PC-3 (cell line): ENCODE measurements around the gene SPACA9. TPM values are rescaled to one million over a fixed set of nuclear protein-coding genes. Genes with fewer than 3 reads are reported as not detected.

Experiments used
- ATAC-seq: fragments of 200-7000 bp; cut with Tn5 transposase; 2 replicates; pipeline ENCODE4 v1.9.1; 2020; ENCODE audit warnings: mild to moderate bottlenecking, moderate library complexity
- BruUV-seq: library from RNA; stranded (reverse); fragments of 400-500 nt; replicated peaks from 2 replicates; lab custom pipeline; 2021; lab: Mats Ljungman, UMichigan
- CTCF ChIA-PET: fragments of 300-600 bp; sonication (Branson Sonifier 250); formaldehyde crosslinking; loops from one replicate; lab custom pipeline; 2022; ENCODE audit warnings: antibody characterized with exemption; lab: Charles Lee
- POLR2A ChIA-PET: fragments of 300-600 bp; sonication (Branson Sonifier 250); formaldehyde crosslinking; loops from one replicate; lab custom pipeline; 2022; ENCODE audit warnings: antibody characterized with exemption; ENCODE audit not compliant: unreplicated experiment; lab: Charles Lee
- DNase-seq: peaks from one replicate; pipeline ENCODE4 v3.0.0-alpha.2; 2015
- H2AFZ ChIP-seq: fragments of 300-600 bp; sonication (generic); 2 replicates; pipeline ENCODE4 v1.6.0; 2016; ENCODE audit warnings: antibody characterized with exemption, low read length
- H3F3A ChIP-seq: fragments of 300-600 bp; sonication (generic); one replicate; pipeline ENCODE4 v1.6.0; 2017; ENCODE audit warnings: antibody characterized with exemption, low read length, control low read depth, mild to moderate bottlenecking; ENCODE audit not compliant: unreplicated experiment
- H3K27ac ChIP-seq: fragments of 300-600 bp; sonication (generic); 2 replicates; pipeline ENCODE4 v1.5.1; 2016; ENCODE audit warnings: mild to moderate bottlenecking, low read length
- H3K27me3 ChIP-seq: fragments of 300-600 bp; sonication (generic); 2 replicates; pipeline ENCODE4 v1.6.1; 2016; ENCODE audit warnings: low read length, mixed read lengths
- H3K36me3 ChIP-seq: fragments of 300-600 bp; sonication (generic); 2 replicates; pipeline ENCODE4 v1.6.1; 2016; ENCODE audit warnings: low read depth, mixed run types, low read length, mixed read lengths
- H3K4me1 ChIP-seq: fragments of 300-600 bp; sonication (generic); 2 replicates; pipeline ENCODE4 v1.5.1; 2016; ENCODE audit warnings: low read length; ENCODE audit not compliant: insufficient read depth
- H3K4me2 ChIP-seq: fragments of 300-600 bp; sonication (generic); 2 replicates; pipeline ENCODE4 v1.6.0; 2016; ENCODE audit warnings: low read length
- H3K4me3 ChIP-seq: fragments of 300-600 bp; sonication (generic); 2 replicates; pipeline ENCODE4 v1.5.1; 2016; ENCODE audit warnings: mild to moderate bottlenecking, low read length, mixed read lengths
- H3K79me2 ChIP-seq: fragments of 300-600 bp; sonication (generic); 2 replicates; pipeline ENCODE4 v1.6.1; 2017; ENCODE audit warnings: low read length, mixed read lengths
- H3K9ac ChIP-seq: fragments of 300-600 bp; sonication (generic); 2 replicates; pipeline ENCODE4 v1.6.0; 2016; ENCODE audit warnings: mild to moderate bottlenecking, low read length
- H3K9me2 ChIP-seq: fragments of 300-600 bp; sonication (generic); replicated peaks from 2 replicates; pipeline ENCODE4 v1.6.1; 2016; ENCODE audit warnings: mixed run types, low read length, mixed read lengths
- H3K9me3 ChIP-seq: fragments of 300-600 bp; sonication (generic); 2 replicates; pipeline ENCODE4 v1.6.1; 2016; ENCODE audit warnings: low read length, mixed read lengths
- H4K20me1 ChIP-seq: fragments of 300-600 bp; sonication (generic); 2 replicates; pipeline ENCODE4 v1.6.1; 2016; ENCODE audit warnings: low read length, mixed read lengths
- CTCF ChIP-seq: fragments of 300-600 bp; sonication (generic); conservative IDR thresholded peaks from 2 replicates; pipeline ENCODE4 v1.5.1; 2017; ENCODE audit warnings: antibody characterized with exemption, low read depth, mild to moderate bottlenecking, low read length
- EZH2 ChIP-seq: fragments of 300-600 bp; sonication (generic); IDR thresholded peaks from one replicate; pipeline ENCODE4 v1.6.1; 2017; ENCODE audit warnings: antibody characterized with exemption, mild to moderate bottlenecking, low read length; ENCODE audit not compliant: unreplicated experiment
- EZH2phosphoT487 ChIP-seq: fragments of 300-600 bp; sonication (generic); IDR thresholded peaks from 2 replicates; pipeline ENCODE4 v1.6.1; 2018; ENCODE audit warnings: mild to moderate bottlenecking, antibody characterized with exemption, low read length, borderline replicate concordance
- intact Hi-C: fragments of 100-400 bp; cut with micrococcal nuclease; formaldehyde crosslinking; loops from 2 replicates; pipeline ENCODE4 v1.9.0; 2023
- total RNA-seq: library from RNA; depleted of rRNA; stranded (reverse); fragments of >200 nt; gene quantifications from 2 replicates; pipeline ENCODE4 v1.2.3, GENCODE V29; 2014

Gene SPACA9
- total RNA-seq, 1 experiment from 2014 or later: 2.3 TPM

- BruUV-seq: no TSS peak
- no peaks in the 10 kb centered on the region for H3K9me2 ChIP-seq
- no peaks in the 10 kb centered on the region for H3K36me3 ChIP-seq
- no peaks in the 10 kb centered on the region for H3K9me3 ChIP-seq
- no peaks in the 10 kb centered on the region for H3K4me1 ChIP-seq
- H2AFZ ChIP-seq: no peak overlapping the region
- H3K4me2 ChIP-seq: no peak overlapping the region
- H3K9ac ChIP-seq: no peak overlapping the region
- H3K27me3 ChIP-seq: no peaks in the 10 kb centered on the region
- H3K27ac ChIP-seq: no peak overlapping the region
- ATAC-seq: no peak
- no peak for TF ChIP-seq EZH2phosphoT487
- no peak for TF ChIP-seq EZH2
- TF ChIP-seq CTCF: no peak
- ChIA-PET CTCF (no interaction called here), POLR2A (no interaction called here)
- intact Hi-C loops: no loop called here
- no peak overlapping the region for H3K4me3 ChIP-seq
- no peak for DNase-seq
- H4K20me1 ChIP-seq: no peaks in the 10 kb centered on the region
- H3K79me2 ChIP-seq: no peaks in the 10 kb centered on the region
- H3F3A ChIP-seq: no peaks in the 10 kb centered on the region
These were observed 7.1 kb downstream of the SPACA9 start for GRCh38 chr9:132885720-132886333.

- POLR2A ChIA-PET: no interaction called here
These were observed 7.6 kb downstream of the SPACA9 start for GRCh38 chr9:132886334-132886725.

More at GRCh38 chr9:132886334-132886725, 7.6 kb downstream of the SPACA9 start:
- Histone ChIP-seq H3K79me2 (no peaks in the 10 kb centered on the region), H3K9me2 (no peaks in the 10 kb centered on the region), H3K4me2 (no peak overlapping the region), H3K4me1 (no peaks in the 10 kb centered on the region), H3K4me3 (no peak overlapping the region), H4K20me1 (no peaks in the 10 kb centered on the region), H3F3A (no peaks in the 10 kb centered on the region), H3K36me3 (no peaks in the 10 kb centered on the region), H3K9me3 (no peaks in the 10 kb centered on the region), H3K27me3 (no peaks in the 10 kb centered on the region), H2AFZ (no peak overlapping the region), H3K9ac (no peak overlapping the region), H3K27ac (no peak overlapping the region)
- no peak for DNase-seq
- ATAC-seq: no peak
- BruUV-seq: no TSS peak
- intact Hi-C loops: no loop called here
- TF ChIP-seq EZH2phosphoT487: no peak
- TF ChIP-seq CTCF: no peak
- TF ChIP-seq EZH2: no peak
- CTCF ChIA-PET: no interaction called here
